Activated naive CD4-positive, alpha-beta T cell treated with Interleukin-2 at 50 U/mL for 16 hours (primary cell): ENCODE data around the gene AQP10.
"Not testable (repeated sequence)": the region's sequence is repeated elsewhere in the genome, so short reads cannot be mapped to it uniquely, and the experiment has no call there.

Experiments used
- DNase-seq: peaks from one replicate; pipeline ENCODE4 v3.0.0-alpha.2; 2020

Gene AQP10, protein sequence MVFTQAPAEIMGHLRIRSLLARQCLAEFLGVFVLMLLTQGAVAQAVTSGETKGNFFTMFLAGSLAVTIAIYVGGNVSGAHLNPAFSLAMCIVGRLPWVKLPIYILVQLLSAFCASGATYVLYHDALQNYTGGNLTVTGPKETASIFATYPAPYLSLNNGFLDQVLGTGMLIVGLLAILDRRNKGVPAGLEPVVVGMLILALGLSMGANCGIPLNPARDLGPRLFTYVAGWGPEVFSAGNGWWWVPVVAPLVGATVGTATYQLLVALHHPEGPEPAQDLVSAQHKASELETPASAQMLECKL

DNA sequence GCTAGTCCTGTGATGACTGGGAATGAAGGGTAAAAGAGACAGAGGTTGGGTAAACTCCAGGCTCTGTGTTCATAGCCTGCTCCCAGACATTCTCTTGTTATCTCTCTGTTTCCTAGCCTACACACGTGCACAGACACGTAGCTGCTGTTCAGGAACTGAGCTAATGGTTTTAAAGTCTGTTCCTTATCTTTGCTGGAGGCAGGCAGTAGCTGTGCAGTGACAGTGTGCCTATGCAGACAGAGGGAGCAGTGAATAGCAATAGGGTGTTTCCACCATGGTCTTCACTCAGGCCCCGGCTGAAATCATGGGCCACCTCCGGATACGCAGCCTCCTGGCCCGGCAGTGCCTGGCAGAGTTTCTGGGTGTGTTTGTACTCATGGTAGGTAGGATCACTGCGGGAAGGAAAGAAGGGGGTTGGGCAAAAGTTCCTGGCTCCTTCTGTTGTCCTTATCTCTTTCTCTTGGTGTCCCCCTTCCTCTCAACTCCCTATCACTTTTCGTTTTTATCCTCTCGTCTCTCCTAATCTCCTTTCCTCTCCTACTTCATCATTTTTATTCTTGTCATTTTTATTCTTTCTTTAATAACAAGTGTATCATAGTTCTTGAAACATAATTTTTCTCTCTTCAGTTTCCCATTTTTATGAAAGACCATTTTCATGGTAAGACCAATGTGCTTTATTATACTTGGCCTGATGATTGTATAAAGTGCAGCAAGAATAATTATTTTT, at the start of gene AQP10:
Gene AQP10, plus strand, starts transcription at position 212 of the 727 bp plus-strand sequence. Its CDS starts 63 bp downstream, at position 275.
- no peak for DNase-seq

DNA sequence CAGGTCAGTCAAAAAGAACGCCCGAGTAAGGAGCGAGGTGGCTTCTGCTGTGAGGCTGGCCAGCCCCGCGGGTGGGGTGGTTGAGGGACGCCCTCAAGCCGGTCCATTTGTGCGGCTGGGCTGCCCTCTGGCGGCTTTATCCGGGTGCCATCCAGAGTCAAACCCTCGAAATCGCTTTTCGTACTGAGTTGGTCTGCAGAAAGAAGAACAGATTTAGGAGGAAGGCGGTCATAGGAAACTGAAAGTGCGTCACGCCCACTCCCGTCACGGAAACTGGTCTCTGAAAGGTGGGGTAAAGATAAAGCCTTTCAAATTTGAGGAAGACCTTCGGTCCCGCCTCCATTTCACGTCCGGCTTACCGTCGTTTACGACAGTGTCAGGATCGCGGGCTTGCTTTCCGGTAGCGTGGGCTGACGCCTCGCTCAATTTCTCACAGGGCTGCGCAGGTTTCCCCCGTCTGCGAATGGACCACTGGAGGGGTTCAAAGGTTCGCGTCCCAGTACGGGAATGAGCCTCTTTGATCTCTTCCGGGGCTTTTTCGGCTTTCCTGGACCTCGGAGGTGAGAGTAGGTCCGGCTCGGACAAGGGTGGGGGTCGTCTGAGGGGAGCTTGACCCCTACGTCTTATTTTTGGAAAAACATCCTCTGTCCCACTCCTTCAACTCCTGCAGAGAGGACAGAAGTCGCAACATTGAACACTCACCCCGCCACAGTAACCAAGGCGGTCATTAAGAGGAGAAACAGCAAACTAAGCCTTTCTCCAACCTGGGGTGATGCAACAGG, 48.5 kb upstream of the AQP10 start, which contains the start of gene HAX1:
Gene HAX1, plus strand, starts transcription at position 413 of the 782 bp plus-strand sequence. Its CDS starts 95 bp downstream, at position 508.
- DNase-seq: peak; percentile 98

DNA sequence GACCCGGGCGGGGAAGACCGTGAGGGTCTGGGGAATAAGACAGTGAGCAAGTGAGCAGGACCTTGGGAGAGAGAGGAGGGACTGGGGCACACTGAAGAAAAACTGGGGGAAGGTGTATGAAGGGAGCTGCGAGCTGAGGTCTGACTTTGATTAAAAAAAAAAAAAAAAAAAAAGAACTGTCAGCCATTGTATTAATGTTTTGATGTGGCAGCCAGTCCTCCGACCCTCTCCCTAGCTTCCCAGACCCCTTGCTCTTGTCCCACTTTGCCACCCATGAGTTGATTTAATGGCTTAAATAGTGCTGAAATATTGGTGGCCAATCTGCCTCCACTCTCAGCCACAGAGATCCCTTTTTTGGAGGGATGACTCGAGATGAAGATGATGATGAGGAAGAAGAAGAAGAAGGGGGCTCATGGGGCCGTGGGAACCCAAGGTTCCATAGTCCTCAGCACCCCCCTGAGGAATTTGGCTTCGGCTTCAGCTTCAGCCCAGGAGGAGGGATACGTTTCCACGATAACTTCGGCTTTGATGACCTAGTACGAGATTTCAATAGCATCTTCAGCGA, 47.8 kb upstream of the AQP10 start:
- DNase-seq: no peak

DNA sequence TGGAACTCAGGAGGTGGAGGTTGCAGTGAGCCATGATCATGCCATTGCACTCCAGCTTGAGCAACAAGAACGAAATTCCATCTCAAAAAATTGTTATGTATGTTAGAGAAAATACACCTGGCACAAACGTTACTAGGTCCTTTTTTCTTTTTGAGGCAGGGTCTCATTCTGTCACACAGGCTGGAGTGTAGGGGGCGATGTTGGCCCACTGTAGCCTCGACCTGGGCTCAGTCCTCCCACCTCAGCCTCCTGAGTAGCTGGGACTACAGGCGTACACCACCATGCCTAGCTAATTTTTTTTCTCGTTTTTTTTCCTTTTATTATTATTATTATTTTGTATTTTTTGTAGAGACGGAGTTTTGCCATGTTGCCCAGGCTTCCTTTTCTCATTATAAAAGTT, 44.1 kb upstream of the AQP10 start:
- peak; percentile 25 for DNase-seq

DNA sequence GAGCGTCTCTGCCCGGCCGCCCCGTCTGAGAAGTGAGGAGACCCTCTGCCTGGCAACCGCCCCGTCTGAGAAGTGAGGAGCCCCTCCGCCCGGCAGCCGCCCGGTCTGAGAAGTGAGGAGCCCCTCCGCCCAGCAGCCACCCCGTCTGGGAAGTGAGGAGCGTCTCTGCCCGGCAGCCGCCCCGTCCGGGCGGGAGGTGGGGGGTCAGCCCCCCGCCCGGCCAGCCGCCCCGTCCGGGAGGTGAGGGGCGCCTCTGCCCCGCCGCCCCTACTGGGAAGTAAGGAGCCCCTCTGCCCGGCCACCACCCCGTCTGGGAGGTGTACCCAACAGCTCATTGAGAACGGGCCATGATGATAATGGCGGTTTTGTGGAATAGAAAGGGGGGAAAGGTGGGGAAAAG, 33.3 kb upstream of the AQP10 start:
- DNase-seq: not testable (repeated sequence)

DNA sequence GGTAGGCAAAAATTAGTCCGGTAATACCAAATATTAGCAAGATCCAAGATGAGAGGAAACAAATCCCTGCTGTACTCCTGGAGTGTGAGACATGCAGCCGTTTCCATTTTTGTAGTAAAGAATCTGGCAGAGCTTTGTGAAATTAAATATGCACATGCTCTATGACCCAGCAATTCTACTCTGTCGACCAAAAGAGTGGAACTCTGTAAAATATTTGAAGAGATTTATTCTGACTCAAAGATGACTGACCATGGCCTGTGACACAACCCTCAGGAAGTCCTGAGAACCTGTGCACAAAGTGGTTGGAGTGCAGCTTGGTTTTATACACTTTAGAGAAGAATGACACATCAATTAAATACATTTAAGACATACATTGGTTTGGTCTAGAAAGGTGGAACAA, 32.2 kb upstream of the AQP10 start:
- DNase-seq: no peak

DNA sequence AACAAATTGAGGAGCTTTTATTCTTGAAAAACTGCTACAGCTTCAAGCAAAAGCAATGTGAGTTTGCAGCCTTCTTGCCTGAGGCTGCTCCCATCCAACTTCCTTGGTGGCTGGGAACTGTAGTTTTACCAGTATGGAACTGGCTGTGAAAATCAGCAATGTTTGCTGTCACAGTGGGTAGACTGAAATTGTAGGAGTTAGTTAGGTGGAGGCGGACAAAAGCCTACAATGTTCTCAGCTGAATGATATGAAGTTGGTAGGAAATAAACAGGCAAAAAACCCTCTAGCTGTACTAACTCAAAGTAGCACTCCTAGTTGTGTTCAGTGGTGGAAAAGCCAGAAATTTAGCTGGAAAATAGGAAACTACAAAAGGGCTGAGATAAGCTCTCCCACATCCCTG, 30.0 kb upstream of the AQP10 start:
- no peak for DNase-seq

DNA sequence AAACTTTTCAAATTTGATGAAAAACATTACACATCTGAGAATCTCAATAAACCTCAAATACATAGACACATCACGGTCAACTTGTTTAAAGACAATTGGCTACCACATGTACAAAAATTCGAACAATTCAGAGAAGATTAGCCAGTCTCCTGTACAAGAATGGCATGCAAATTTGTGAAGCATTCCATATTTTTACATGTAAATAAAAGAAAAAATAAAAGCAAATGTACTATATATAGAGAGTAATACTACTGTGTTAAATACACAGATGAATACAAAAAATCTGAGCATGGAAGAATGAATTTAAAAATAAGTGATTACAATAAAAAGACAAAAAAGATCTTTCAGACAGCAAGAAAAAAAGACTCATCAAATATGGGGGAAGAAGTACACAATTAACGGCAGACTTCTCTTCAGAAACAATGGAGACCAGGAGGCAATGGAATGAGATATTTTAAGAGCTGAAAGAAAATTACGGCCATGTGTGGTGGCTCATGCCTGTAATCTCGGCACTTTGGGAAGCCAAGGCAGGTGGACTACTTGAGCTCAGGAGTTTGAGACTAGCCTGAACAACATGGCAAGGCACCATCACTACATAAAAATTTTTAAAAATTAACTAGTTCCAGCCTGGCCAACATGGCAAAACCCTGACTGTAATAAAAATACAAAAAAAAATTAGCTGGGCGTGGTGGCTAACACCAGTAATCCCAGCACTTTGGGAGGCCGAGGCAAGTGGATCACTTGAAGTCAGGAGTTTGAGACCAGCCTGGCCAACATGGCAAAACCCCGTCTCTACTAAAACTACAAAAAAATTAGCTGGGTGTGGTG, 25.3 kb upstream of the AQP10 start:
- DNase-seq: no peak

DNA sequence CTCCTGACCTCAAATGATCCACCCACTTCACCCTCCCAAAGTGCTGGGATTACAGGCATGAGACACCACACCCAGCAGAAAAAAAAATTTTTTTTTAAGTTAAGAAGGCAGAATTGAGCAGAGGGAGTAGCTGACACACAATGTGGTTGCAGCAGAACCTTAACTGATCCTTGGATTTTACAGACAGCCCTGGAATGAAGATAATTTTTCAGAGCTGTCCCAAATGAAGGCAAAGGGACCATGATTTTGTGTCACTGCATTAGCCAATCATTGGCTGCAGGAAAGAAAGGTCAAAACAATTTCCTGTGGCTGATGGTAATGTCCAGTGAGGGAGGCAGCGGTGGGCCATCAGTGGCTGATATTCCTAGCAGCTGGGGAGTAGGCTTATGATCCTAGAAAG, 19.3 kb upstream of the AQP10 start:
- DNase-seq: no peak

DNA sequence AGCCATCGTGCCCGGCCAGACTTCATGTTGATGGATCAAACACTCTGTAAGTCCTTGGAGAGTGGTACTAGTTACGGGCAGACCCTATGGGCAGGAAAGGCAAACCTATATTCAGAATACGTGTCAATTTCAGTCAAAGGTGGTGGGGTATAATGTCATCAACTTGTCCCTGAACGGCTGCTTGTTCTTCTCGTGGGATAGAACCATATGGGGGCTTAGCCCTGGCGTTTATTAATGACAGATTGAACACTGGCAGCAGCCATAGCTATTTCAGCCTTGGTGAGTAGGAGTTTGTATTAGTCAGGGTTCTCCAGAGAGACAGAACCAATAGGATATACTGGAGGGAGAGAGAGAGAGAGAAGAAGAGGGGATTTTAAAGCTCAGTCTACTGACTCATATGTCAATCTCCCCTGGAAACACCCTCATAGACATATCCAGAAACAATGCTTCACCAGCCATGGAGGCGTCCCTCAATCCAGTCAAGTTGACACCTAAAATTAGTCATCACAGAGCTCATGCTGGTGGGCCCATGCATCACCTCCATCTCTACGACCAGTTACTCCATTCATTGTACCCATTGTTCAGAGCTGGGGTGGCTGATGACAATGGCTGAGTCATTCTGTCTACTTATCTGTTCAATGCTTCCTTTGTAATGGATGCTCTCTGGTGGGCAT, 16.1 kb upstream of the AQP10 start:
- peak; percentile 52 for DNase-seq

DNA sequence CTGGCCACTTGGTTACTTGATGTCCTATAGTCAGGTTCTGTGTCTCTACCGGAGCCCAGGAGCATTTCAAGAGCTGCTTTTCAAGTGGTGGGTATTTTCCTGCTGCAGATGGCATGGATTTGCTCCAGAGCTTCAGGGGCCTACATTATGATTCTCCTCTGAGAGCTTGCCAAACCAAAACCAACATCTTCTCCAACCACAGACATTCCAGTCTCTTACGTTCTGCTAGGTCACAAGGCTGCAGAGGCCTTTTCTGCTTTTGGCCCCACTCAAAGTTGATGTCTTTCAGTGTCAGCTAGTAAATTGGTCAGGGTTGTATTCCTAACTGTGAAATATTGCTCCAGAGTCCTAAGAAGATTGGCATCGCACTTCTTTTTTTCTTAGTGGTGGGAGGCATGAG, 14.7 kb upstream of the AQP10 start:
- no peak for DNase-seq

DNA sequence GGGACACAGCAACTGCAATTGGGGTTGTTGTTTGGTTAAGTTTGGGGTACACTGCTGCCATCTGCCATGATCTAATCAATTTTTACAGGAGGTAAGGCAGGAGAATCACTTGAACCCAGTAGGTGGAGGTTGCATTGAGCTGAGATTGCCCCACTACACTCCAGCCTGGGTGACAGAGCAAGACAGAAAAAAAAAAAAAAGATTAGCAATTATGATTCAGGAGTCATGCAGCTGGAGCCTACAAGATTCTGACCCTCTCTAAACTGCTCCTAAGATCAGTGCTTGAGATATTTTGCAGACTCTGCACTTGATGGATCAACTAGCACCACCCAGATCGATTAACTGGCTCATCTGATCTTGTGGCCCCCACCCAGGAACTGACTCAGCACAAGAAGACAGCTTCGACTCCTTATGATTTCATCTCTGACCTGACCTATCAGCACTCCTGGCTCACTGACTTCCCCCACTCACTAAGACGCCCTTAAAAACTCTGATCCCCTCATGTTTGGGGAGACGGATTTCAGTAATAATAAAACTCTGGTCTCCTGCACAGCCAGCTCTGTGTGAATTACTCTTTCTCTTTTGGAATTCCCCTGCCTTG, 13.1 kb upstream of the AQP10 start:
- DNase-seq: peak; percentile 8

DNA sequence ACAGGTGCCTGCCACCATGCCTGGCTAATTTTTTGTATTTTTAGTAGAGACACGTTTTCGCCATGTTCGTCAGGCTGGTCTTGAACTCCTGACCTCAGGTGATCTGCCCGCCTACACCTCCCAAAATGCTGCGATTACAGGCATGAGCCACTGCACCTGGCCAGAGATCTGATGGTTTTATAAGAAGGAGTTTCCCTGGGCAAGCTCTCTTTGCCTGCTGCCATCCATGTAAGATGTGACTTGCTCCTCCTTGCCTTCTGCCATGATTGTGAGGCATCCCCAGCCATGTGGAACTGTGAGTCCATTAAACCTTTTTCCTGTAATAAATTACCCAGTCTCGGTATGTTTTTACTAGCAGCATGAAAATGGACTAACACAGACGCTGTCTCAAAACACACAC, 11.8 kb upstream of the AQP10 start:
- DNase-seq: not testable (repeated sequence)

DNA sequence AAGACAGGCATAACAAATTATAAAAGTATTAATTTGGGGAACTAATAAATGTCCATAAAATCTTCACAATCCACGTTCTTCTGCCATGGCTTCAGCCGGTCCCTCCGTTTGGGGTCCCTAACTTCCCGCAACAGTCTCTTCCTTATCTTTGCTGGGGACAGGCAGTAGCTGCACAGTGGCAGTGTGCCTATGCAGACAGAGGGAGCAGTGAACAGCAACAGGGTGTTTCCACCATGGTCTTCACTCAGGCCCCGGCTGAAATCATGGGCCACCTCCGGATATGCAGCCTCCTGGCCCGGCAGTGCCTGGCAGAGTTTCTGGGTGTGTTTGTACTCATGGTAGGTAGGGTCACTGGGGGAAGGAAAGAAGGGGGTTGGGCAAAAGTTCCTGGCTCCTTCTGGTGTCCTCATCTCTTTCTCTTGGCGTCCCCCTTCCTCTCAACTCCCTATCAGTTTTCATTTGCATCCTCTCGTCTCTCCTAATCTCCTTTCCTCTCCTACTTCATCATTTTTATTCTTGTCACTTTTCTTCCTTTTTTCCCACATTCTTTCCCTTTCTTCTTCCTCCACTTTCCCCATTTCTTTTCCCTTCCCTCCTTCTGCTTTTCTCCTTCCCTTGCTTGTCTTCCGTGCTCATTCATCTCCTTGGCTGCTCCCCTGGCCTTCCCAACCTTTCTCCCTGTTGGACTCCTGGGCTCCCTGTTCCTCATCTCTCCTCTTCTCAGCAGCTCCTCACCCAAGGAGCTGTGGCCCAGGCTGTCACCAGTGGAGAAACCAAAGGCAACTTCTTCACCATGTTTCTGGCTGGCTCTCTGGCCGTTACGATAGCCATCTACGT, 8.4 kb upstream of the AQP10 start:
- not testable (repeated sequence) for DNase-seq

DNA sequence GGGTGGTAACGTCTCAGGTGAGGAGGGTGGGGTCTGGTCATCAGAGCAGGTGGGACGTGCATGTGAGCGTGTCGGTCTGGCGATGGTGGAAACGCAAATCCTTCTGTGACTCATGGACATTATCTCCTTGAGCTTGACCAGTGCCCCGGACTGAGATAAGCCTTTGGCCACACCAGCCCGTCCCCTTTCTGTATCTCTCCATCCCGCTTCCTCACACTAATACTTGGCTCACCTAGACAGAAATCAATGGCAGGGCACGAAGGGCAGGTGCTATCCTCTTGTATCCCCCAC, 7.9 kb upstream of the AQP10 start:
- no peak for DNase-seq

DNA sequence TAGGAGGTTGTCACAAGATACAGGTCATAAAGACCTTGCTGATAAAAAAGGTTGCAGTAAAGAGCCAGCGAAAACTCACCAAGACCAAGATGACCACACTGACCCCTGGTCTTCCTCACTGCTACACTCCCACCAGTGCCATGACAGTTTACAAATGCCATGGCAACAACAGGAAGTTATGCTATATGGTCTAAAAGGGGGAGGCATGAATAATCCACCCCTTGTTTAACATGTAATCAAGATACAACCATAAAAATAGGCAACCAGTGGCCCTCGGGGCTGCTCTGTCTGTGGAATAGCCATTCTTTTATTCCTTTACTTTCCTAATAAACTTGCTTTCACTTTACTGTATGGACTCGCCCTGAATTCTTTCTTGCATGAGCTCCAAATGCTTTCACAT, 6.7 kb upstream of the AQP10 start:
- DNase-seq: not testable (repeated sequence)

DNA sequence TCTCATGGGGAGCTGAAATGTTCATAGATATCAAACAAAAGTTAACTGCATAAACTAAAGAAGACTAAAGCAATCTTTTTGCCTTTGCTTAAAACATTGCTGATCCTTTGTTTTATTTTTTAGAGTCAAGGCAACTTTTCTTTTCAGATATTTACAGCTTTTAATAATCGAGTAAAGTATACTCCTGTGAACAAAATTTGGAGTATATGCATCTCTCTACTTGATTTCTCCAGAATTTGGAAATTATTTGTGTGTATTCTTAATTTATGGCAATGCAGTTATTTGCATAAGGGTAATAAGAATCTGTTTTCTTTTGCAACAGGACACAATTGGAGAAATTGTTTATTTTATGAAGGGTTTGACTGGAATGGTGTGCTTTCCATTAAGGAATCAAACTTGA, 4.2 kb upstream of the AQP10 start:
- no peak for DNase-seq

DNA sequence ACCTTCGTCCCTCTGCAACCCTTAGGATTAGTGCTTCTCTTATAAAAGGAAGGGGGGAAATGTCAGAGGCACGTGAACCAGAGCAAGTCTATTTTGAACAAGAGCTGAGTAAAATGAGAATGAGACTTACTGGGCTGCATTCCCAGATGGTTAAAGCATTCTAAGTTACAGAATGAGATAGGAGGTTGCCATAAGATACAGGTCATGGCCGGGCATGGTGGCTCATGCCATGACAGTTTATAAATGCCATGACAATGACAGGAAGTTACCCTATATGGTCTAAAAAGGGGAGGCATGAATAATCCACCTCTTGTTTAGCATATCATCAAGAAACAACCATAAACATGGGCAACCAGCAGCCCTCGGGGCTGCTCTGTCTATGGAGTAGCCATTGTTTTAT, 2.5 kb upstream of the AQP10 start:
- DNase-seq: no peak

DNA sequence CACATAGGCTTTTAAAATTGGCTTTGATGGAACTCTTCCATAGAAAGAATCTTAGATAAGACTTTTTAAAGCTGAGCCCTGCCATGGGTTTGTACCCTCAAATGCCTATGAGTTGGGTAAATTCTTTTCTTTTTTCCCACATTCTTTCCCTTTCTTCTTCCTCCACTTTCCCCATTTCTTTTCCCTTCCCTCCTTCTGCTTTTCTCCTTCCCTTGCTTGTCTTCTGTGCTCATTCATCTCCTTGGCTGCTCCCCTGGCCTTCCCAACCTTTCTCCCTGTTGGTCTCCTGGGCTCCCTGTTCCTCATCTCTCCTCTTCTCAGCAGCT, 679 bp downstream of the AQP10 start:
- DNase-seq: not testable (repeated sequence)

DNA sequence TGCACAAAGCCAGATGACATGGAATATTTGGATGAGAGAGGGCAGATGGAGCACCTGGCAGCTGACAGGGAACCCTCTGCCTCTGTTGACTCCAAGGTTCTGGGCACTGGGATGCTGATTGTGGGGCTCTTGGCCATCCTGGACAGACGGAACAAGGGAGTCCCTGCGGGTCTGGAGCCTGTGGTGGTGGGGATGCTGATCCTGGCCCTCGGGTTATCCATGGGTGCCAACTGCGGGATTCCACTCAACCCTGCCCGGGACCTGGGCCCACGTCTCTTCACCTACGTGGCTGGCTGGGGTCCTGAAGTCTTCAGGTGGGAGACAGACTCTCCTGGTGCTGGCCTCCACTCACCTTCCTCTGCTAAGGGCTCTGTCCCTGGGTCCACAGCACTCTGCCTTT, 2.6 kb downstream of the AQP10 start:
- no peak for DNase-seq

DNA sequence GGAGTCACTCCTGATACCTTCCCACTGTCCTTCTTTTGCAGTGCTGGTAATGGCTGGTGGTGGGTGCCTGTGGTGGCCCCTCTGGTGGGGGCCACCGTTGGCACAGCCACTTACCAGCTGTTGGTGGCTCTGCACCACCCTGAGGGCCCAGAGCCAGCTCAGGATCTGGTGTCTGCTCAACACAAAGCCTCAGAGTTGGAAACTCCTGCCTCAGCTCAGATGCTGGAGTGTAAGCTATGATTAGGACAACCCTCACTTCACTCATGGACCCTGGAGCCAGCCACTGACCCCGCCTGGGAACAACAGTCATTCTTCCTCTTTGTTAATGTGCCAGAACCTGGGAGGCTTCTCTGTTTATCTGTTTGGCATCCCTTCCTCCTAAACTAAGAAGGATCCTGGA, 3.3 kb downstream of the AQP10 start:
- DNase-seq: no peak
